GM18951 (cell line): Measurements from ENCODE around the gene PRKAR1B.
"Not testable (repeated sequence)": the region's sequence is repeated elsewhere in the genome, so short reads cannot be mapped to it uniquely, and the experiment has no call there.

Experiments
- POLR2A ChIP-seq: IDR thresholded peaks from 4 replicates; pipeline ENCODE4 v1.6.1; 2011; ENCODE audit warnings: mild to moderate bottlenecking; ENCODE audit not compliant: insufficient read length, insufficient read depth; ENCODE audit errors: extremely low read depth
- in situ Hi-C: fragments of 300-500 bp; cut with MboI; formaldehyde crosslinking; loops from one replicate; pipeline ENCODE4 v1.12.0; 2022; ENCODE audit warnings: low sequenced_read_pairs, mixed read lengths, inconsistent platforms; ENCODE audit not compliant: unreplicated experiment

PRKAR1B gene

DNA sequence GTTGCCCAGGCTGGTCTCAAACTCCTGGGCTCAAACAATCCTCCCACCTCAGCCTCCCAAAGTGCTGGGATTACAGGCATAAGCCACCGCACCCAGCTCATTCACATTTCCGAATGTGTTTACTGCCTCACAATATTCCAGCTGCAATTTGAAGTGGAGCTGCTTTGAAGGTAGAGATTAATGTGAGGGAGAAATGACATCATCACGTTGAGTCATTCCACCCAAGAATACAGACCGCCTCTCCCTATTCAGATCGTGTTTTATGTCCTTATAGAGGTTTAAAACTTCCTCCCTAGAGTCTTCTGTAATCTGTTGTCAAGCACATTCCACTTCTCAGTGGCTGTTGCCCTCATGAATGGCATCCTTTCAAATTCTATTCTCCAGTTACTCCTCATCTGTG is 107.0 kb downstream of the PRKAR1B start:
- in situ Hi-C loops = no loop called here
- no peak for TF ChIP-seq POLR2A

DNA sequence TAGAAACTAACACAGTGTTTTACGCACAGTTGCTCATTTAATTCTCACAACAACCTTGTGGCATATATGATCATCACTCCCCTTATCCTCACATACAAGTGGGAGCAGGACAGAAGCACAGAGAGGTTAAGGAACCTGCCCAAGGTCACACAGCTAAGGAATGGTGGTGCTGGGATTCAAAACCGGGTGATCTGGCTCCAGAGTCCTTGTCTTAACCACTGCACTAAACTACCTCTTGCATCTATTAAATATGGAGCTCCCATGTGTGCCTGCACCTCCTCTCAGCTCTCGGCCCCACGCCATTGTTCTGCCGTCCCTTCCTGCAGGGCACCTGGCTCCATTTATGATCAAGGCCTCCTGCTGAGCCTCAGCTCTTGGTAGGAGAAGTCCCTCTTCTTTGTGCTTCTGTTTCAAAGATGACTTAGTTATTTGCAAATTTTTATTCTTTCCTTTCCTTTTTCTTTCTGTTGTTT is 107.7 kb downstream of the PRKAR1B start:
- in situ Hi-C loops = no loop called here
- no peak for TF ChIP-seq POLR2A

DNA sequence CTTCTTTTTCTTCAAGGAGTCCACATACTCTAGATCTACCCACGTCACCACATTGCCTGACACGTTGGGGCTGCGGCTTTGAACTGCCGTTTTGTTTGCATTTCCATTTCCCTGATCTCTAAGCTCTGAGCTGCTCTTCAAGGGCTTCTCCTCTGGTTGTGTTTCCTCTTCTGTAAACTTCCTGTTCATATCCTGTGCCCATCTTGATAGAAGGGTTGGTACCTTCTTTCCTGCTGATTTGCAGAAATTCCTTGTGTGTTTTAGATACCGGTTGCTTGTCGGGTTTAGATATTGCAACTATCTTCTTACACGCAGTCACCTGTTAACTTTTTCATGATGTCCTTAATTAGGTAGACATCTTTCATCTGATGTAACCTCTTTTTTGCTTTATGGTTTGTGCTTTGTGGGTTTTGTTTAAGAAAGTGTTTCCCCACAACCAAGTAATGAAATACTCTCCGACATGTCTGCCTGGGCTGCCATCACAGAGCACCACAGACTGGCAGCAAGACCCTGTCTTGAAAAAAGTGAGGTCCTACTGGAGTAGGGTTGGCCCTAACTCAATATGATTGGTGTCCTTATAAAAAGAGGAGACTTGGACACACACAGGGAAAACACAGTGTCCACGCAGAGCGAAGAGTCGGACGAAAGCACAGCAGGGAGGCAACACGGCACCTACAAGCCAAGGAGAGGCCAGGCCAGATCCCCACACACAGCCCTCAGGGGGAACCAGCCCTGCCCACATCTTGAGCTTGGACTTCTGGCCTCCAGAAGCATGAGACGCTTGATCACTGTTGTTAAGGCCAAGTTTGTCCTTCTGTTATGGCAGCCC is 108.3 kb downstream of the PRKAR1B start:
- no peak for TF ChIP-seq POLR2A
- in situ Hi-C loops = no loop called here

DNA sequence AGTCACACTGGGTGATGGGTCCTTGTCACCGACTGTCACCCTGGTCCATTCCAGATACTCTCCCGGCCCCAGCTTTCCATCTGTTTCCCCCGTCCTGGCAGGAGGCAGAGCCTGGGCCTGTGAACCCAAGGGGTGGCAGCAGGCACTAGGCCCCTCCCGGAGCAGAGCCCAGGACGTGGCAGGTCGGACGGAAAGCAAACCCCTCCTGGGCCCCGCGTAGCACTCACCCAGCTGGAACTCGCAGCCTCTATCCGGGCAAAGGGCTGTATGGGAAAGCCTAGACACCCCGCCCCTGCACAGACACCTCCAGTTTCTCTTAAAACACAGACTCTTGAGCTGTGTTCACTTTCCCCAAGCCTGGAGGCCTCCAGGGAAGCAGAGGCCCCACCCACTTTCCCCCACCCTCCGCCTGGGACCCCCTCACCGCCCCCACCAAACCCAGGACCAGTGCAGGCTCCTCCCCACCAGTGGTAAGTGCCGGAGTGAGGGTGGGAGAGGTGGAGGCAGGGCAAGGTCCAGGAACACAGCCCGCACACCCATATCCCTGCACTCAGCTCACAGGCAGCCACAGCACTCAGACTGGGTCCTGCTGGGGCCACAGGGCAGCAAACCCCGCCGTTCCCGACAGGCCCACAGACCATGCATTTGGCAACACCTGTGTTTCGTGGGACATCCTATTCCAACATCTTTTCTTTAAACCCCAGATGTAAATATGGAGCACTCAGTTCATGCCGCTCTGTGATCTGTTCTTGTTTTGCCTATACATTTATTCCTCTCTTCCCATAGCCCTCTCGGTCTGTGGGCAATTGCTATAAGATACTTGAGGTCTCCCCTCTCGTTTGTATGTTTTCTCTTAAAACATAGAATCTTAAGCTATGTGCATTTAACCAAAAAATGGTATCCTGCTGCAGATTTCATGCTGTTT is 109.2 kb downstream of the PRKAR1B start:
- in situ Hi-C loops = no loop called here
- TF ChIP-seq POLR2A = no peak

DNA sequence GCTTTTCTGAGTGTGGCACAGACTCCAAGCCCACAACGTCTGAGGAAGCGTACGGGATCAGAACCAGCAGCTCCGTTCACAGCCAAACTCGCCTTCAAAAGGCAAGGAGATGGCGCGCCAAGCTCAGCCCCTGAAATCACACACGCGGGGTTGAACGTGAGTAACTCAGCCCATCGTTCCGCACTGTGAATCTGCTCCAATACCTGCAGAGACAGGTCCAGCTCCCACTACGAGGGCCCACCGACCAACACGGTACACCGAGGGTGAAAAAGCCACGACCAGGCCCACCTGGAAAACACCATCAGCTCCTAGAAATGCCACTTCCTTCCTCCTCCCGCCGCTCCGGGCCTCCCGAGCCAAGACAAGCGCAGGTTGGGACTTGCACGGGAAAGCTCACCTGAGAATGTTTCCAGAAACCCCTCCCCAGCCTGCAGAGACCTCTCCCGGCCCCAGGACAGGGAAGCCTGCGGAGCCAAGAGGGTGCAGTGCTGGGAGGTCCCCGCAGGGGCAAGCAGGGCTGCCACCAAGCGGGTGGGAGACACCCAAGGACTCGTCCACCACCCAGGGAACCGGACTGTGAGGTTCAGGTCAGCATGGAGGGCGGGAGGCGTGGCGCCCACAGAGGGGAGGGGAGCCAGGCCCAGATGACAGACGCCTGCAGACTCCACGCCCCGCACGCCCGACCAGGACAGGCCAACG is 113.5 kb downstream of the PRKAR1B start:
- no peak for TF ChIP-seq POLR2A
- in situ Hi-C loops = no loop called here

DNA sequence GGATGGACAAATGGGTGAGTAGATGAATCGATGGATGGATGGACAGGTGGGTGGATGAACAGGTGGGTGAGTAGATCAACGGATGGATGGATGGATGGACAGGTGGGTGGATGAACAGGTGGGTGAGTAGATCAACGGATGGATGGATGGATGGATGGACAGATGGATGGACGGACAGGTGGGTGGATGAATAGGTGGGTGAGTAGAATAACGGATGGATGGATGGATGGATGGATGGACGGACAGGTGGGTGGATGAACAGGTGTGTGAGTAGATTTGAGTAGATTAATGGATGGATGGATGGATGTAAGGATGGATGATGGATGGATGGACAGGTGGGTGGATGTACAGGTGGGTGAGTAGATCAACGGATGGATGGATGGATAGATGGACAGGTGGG is 115.2 kb downstream of the PRKAR1B start:
- in situ Hi-C loops = not testable (repeated sequence)

DNA sequence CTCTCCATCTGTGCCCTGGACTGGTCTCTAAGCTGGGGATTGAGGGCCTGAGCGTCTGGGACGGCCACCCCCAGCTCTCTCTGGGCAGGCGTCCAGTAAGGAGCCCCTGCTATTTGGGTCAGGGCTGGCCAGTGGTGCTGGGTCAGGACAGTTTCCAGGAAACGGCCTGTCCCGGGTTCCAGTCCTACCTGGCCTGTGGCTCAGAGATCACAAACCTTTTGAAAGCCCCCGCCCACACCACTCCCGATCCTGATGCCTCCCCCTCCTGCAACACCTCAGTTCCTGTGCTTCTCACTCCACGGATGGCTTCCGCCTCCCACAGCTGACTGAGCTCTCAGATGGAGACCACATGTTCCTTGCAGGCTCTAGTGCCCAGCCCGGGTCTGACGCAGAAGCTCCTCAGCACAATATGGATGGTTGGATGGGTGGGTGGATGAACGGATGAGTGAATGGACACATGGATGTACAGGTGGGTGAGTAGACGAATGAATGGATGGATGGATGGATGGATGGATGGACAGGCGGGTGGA is 115.7 kb downstream of the PRKAR1B start:
- no peak for TF ChIP-seq POLR2A
- in situ Hi-C loops = no loop called here

DNA sequence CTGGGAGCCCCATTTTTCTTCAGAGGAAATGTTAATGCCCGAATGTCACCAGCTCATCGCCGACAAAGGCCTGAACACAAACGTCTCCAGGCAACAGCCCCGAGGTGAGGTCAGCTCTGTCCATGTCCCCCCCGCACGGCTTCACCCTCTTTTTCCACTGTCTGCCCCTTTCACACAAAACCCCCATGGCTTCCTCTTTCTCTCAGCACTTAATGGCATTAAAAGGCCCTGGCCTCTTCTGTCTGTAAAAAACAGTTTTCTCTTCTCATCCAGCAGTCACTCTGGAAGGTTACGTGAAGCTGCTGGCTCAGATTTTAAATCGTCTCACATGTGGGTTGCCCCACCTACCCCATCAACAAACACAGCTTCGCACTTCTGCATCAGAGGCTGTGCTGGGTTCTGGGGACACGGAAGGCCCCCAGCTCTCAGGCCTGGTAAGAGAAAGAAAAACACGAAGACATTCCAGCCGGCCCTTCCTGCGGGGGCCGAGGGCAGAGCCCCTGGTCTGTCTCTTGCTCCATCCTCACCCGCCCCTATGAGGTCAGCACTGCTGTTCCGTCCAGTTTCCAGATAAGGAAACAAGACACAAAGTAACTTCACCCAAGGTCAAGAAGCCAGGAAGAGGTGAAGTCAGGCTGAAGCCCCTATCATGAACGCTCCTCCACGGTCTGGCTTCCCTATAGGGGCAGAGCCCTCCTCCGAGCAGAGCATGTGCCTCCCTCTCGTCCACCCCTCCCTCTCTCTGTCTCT is 116.4 kb downstream of the PRKAR1B start:
- no peak for TF ChIP-seq POLR2A
- in situ Hi-C loops = no loop called here

DNA sequence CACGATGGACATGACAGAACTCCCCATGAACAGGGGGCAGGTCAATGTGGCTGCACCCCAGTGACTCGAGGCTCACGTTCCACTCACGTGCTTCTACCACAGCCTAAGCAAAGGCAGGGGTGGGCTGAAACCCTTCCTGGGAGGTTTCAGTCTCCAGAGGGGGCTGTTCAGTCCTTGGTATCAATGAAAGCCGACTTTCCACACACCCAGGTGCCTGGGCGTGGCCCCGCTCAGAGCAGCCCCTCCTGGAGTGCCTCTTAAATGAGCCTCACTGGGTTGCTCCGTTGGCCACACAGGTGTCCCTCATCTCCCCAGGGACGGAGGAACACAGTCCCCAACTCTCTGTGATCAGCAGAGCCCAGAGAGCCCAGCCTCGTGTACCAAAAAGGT is 116.9 kb downstream of the PRKAR1B start:
- in situ Hi-C loops = no loop called here
- TF ChIP-seq POLR2A = no peak

DNA sequence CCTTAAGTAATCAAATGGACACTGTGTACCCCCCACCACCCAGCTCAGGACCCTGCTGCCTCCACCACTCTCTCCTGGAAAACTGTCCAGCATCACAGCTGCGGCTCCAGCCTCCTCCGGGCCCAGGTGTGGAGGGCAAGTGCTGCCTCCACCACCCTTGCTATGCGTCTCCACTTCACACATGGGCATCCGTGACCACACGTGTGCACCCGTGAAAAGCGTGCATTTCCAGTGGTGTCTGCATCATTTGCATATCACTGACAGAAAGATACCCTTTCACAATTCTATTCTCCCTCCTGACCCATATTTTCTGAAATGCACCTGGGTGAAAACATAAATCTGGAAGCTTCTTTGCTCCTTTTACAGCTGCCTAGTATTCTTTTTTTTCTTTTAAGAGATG is 117.7 kb downstream of the PRKAR1B start:
- in situ Hi-C loops = no loop called here
- TF ChIP-seq POLR2A = no peak

DNA sequence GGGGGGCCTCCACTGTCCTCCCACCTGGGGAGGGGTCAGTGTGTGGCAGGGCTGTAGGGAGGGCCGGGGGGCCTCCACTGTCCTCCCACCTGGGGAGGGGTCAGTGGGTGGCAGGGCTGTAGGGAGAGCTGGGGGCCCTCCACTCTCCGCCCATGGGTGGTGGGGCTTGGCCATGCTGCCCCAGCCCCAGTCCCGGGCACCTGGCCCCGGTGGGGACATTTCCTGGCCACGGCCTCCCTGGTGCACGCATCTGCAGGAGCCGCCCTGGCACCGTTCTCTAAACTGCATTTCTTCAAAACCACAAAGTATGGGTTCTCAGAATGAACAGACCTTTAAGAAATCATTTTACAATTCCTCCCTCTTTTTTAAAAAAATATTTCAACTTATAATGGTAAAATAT is 118.1 kb downstream of the PRKAR1B start:
- in situ Hi-C loops = no loop called here

DNA sequence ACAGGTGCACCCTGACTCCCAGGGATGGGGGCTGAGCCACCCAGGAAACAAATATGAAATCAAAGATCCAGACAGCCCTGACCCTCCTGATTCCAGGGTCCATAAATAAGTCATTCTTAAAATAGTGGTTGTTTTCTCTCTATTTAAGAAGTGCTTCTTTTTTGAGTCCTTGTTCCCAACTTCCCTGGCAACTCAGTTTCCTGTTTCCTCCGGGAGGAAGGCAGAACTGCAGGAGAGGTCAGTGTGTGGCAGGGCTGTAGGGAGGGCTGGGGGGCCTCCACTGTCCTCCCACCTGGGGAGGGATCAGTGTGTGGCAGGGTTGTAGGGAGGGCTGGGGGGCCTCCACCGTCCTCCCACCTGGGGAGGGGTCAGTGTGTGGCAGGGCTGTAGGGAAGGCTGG is 118.7 kb downstream of the PRKAR1B start:
- in situ Hi-C loops = no loop called here
- TF ChIP-seq POLR2A = no peak

More for the DNA sequence above, 118.1 kb downstream of the PRKAR1B start:
- no peak for TF ChIP-seq POLR2A
